Ovary (tissue), 3 donors: Measurements from ENCODE around the gene CYS1.

ENCODE experiments used
- POLR2A ChIP-seq: fragments of 450-650 bp; IDR thresholded peaks from one replicate; pipeline ENCODE4 v1.6.1; 2017; ENCODE audit warnings: antibody characterized with exemption, mild to moderate bottlenecking, moderate library complexity
- TF ChIP-seq, protein P1 (sequence below), 3 donors: fragments of 450-650 bp in 2 of 3; fragments of 200-600 bp in 1 of 3; IDR thresholded peaks; one replicate each; pipeline versions ENCODE4 v1.5.1 to v1.8.0; 2016 to 2022; ENCODE audit warnings: antibody characterized with exemption in 3 of 3, mild to moderate bottlenecking in 1 of 3
- donor health status: DM: no; HTN: no; CAD: no.

DNA sequence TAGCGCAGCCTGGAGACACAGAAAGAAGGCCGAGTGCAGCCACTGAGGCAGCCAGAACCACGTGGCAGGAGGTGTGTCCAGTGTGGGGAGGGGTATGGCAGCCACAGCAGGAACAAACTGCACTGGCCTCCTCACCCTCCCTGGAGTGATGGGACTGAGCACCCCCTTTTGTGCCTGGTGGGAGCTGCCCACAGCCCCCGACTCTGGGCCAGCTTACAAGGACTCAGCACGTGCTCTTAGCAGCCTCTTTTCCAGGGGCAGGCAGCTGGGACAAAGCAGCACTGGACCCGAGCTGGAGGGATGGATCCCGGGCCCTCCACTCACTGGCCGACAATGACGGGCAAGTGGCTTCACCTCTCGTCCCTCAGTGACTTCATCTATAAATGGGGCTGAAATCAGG is 42.1 kb downstream of the CYS1 start:
- TF ChIP-seq, protein P1, sequence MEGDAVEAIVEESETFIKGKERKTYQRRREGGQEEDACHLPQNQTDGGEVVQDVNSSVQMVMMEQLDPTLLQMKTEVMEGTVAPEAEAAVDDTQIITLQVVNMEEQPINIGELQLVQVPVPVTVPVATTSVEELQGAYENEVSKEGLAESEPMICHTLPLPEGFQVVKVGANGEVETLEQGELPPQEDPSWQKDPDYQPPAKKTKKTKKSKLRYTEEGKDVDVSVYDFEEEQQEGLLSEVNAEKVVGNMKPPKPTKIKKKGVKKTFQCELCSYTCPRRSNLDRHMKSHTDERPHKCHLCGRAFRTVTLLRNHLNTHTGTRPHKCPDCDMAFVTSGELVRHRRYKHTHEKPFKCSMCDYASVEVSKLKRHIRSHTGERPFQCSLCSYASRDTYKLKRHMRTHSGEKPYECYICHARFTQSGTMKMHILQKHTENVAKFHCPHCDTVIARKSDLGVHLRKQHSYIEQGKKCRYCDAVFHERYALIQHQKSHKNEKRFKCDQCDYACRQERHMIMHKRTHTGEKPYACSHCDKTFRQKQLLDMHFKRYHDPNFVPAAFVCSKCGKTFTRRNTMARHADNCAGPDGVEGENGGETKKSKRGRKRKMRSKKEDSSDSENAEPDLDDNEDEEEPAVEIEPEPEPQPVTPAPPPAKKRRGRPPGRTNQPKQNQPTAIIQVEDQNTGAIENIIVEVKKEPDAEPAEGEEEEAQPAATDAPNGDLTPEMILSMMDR (IDR thresholded peaks at IDR 0.05) = no peak
- no peak for TF ChIP-seq POLR2A
